Measurements from ENCODE around the gene INPP5D. TPM values are rescaled to one million over a fixed set of nuclear protein-coding genes. Genes with fewer than 3 reads are reported as not detected.

Gene INPP5D
- total and polyA plus RNA-seq, 2 donors (not counting 3 experiments of a cell fraction or from before 2014, with no cell fraction given): 13.9 to 46.6 TPM

DNA sequence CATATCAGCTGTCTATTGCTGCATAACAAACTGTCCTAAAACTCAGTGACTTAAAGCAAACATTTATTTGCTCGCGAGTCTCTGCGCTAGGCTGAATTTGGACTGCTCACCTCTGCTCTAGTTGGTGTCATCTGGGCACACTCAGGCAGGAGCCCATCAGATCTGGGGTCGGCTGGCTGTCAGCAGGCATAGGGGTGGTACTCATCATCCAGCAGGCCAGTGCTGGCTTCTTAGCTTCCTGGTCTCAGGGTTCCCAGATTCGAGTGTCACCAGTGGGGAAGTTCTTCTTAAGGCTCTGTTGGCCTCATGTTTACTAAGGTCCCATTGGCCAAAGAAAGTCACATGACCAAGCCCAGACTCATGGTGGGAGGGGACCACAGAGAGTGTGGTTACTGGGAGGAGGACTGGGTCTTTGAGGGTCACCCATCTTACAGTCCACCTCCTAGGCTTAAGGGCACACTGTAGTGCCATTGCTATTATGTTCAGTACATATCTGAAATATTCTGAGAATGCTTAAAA, 119.8 kb downstream of the INPP5D start:
- Histone ChIP-seq H3K4me2 (ENCODE audit: insufficient read depth, low read length) (no peak overlapping the region), H3K36me3 (ENCODE audit: control insufficient read depth in 2 of 2, extremely low read depth in 1 of 2, insufficient read depth in 2 of 2, low read length in 2 of 2) (peaks cover under 1 to 34% of the 10 kb centered on the region in 2 experiments), H3K4me3 (replicated peaks in 1 of 3; ENCODE audit: insufficient read depth in 1 of 3, low read depth in 1 of 3, low read length in 3 of 3) (no peak overlapping the region), H3K9me3 (replicated peaks; ENCODE audit: control insufficient read depth, insufficient read depth, low read length) (no peaks in the 10 kb centered on the region), H3K27me3 (ENCODE audit: control insufficient read depth in 2 of 2, insufficient read depth in 2 of 2, low read length in 2 of 2) (no peaks in the 10 kb centered on the region), H4K20me1 (replicated peaks; ENCODE audit: control insufficient read depth, extremely low read depth, insufficient read depth, low read length) (no peaks in the 10 kb centered on the region), H3K9ac (replicated peaks; ENCODE audit: extremely low read depth, insufficient read depth, low read length) (no peak overlapping the region), H2AFZ (ENCODE audit: low read depth, low read length) (no peak overlapping the region), H3K9me1 (replicated peaks; ENCODE audit: control insufficient read depth, extremely low read depth, insufficient read depth, low read length) (no peaks in the 10 kb centered on the region), H3K4me1 (ENCODE audit: control insufficient read depth, extremely low read depth, insufficient read depth, low read length) (no peaks in the 10 kb centered on the region), H3K27ac (ENCODE audit: insufficient read depth, low read depth, low read length) (no peak overlapping the region), H3K79me2 (ENCODE audit: control insufficient read depth, insufficient read depth, low read length) (no peaks in the 10 kb centered on the region)
- ChIA-PET CTCF (no interaction called here), POLR2A (no interaction called here)
- no TSS peak for BruUV-seq (replicated peaks)
- no peak for DNase-seq (ENCODE audit: low read depth, low spot score)
- intact Hi-C loops (cut with micrococcal nuclease) (no loop called here), dilution Hi-C loops (cut with MboI; ENCODE audit: extremely low pct_ligation_motif_present, low sequenced_read_pairs) (no loop called here)
- FAIRE-seq: no peak
- TF ChIP-seq JUN (IDR thresholded peaks at IDR 0.05; ENCODE audit: borderline replicate concordance, insufficient read depth, insufficient read length, low read depth): no peak
- TF ChIP-seq EZH2 (IDR thresholded peaks at IDR 0.05; ENCODE audit: borderline replicate concordance, low read depth, low read length, severe bottlenecking): no peak
- TF ChIP-seq MYC (IDR thresholded peaks at IDR 0.05; ENCODE audit: low read depth, low read length): no peak
- TF ChIP-seq, protein P1, sequence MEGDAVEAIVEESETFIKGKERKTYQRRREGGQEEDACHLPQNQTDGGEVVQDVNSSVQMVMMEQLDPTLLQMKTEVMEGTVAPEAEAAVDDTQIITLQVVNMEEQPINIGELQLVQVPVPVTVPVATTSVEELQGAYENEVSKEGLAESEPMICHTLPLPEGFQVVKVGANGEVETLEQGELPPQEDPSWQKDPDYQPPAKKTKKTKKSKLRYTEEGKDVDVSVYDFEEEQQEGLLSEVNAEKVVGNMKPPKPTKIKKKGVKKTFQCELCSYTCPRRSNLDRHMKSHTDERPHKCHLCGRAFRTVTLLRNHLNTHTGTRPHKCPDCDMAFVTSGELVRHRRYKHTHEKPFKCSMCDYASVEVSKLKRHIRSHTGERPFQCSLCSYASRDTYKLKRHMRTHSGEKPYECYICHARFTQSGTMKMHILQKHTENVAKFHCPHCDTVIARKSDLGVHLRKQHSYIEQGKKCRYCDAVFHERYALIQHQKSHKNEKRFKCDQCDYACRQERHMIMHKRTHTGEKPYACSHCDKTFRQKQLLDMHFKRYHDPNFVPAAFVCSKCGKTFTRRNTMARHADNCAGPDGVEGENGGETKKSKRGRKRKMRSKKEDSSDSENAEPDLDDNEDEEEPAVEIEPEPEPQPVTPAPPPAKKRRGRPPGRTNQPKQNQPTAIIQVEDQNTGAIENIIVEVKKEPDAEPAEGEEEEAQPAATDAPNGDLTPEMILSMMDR (IDR thresholded peaks at IDR 0.05; ENCODE audit: extremely low read depth in 1 of 2, insufficient read depth in 1 of 2, low read depth in 1 of 2, low read length in 2 of 2): no peak
- TF ChIP-seq, protein P2, sequence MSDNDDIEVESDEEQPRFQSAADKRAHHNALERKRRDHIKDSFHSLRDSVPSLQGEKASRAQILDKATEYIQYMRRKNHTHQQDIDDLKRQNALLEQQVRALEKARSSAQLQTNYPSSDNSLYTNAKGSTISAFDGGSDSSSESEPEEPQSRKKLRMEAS (IDR thresholded peaks at IDR 0.05; ENCODE audit: insufficient read depth, insufficient read length): no peak

All from endothelial cell of umbilical vein (primary cell).